SHP77 treated with DMSO at 0.1 percent for 48 hours (cell line): Measurements from ENCODE around the gene CSF2RB.

Experiments used
- DNase-seq: peaks from one replicate; lab custom pipeline; 2025; lab: John Stamatoyannopoulos, UW

The CSF2RB gene

GRCh38 chr22:36936362-36937116 lies 23.1 kb downstream of the CSF2RB start:
- DNase-seq: no peak

DNA sequence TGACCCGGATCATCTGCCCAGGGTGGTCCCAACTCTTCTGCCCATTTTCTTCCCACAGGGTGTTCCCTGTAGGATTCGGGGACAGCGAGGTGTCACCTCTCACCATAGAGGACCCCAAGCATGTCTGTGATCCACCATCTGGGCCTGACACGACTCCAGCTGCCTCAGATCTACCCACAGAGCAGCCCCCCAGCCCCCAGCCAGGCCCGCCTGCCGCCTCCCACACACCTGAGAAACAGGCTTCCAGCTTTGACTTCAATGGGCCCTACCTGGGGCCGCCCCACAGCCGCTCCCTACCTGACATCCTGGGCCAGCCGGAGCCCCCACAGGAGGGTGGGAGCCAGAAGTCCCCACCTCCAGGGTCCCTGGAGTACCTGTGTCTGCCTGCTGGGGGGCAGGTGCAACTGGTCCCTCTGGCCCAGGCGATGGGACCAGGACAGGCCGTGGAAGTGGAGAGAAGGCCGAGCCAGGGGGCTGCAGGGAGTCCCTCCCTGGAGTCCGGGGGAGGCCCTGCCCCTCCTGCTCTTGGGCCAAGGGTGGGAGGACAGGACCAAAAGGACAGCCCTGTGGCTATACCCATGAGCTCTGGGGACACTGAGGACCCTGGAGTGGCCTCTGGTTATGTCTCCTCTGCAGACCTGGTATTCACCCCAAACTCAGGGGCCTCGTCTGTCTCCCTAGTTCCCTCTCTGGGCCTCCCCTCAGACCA lies 24.0 kb downstream of the CSF2RB start:
- DNase-seq: no peak

DNA sequence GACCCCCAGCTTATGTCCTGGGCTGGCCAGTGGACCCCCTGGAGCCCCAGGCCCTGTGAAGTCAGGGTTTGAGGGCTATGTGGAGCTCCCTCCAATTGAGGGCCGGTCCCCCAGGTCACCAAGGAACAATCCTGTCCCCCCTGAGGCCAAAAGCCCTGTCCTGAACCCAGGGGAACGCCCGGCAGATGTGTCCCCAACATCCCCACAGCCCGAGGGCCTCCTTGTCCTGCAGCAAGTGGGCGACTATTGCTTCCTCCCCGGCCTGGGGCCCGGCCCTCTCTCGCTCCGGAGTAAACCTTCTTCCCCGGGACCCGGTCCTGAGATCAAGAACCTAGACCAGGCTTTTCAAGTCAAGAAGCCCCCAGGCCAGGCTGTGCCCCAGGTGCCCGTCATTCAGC lies 24.6 kb downstream of the CSF2RB start:
- no peak for DNase-seq

- DNase-seq: no peak
Measured at GRCh38 chr22:36938886-36939285, 25.5 kb downstream of the CSF2RB start.

GRCh38 chr22:36940676-36941075 lies 27.2 kb downstream of the CSF2RB start:
- DNase-seq: no peak

DNA sequence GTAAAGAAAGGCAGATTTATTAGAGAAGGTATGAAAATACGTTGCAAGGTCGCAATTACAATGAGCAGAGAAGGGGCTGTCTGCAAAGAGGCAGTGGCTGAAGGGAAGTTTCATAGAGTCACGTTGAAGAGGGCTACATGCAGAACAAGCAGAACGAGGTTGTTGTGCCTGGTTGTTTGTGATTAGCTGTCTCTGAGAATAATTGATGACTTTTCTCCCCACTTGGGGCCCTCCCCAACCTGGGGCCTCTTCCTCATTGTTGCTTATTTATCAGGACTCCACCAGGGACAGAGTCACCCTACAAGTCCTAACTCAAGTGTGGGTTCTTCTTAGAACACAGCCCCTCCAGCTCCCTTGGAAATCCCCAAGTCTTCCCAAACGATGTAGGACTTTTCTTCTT lies 29.1 kb downstream of the CSF2RB start:
- DNase-seq: no peak

DNA sequence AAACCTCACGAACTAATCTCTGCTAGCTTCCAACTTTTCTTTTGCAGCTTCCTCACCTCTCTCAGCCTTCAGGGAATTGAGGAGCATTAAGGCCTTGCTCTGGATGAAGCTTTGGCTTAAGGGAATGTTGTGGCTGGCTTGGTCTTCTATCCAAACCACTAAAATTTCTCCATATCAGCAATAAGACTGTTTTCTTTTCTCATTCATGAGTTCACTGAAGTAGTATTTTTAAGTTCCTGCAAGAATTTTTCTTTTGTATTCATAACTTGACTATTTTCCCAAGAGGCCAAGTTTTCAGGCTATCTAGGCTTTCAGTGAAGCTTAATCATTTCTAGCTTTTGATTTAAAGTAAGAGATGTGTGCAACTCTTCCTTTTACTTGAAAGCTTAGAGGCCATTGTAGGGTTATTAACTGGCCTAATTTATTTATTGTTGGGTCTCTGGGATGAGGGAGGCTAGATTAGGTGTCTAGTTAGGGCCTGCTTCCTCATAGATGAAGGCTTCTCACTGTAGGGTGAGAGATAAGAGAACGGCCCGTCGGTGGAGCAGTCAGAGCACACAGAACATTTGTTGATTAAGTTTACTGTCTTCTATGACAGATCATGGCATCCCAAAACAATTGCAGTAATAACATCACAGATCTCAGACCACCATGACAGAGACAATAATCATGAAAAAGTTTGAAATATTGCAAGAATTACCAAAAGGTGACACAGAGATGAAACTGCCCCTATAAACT lies 33.2 kb downstream of the CSF2RB start:
- DNase-seq: no peak

DNA sequence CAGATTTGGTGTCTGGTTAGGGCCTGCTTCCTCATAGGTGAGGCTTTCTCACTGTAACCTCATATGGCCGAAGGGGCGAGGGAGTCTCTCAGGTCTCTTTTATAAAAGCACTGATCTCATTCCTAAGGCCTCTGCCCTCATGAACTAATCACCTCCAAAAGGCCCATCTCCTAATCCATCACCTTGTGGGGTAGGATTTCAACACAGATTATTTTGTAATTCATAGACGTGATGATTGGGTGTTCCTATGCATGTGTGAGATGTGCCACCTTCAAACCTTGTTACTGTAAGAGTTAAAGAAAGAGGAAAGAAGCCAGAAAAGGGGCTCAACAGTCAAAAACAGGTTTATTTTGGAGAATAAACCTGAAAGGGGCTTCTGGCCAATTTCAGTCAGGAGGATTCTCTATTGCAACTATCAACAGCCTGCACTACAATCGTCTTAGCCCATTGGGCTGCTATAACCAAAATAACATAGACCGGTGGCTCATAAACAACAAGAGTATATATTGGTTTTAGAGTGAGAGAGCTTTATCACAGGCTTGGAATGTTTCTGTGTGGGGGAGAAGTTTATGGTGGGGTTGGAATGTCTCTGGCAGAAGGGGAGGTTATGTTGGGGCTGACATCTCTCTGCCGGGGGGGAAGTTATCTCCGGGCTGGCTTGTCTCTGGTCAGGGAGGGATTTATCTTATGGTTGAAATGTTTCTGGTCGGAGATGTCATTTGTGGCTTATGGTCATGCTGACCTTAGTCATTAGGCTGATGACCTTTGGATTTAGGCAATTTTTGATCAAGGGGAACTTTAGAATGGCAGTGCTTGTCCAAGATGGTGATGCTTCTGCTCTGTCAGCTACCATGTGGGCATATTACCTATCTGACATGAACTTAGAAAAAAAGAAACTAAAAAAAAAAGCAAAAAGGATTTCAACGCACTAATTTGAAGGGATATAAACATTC lies 35.1 kb downstream of the CSF2RB start:
- no peak for DNase-seq

GRCh38 chr22:36950797-36951590 lies 37.6 kb downstream of the CSF2RB start:
- no peak for DNase-seq

DNA sequence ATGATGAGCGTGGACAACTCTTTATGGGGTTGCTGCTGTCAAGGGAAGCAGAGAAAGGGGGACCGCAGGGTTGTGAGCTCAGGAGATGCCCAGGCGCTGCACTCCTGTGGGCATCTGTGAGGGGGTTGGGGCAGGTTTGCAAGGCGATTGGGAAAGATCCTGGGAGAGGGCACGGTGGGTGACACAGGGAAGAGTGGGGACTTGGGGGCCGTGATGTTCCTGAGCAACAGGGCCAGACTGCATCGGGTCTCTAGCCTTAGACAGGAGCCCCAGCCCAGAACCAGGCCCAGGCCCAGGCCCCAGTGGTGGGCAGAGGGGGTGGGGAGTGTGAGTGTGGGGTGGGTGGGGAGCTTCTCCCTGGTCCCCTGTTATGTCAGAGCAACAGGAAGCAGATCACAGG lies 38.3 kb downstream of the CSF2RB start:
- no peak for DNase-seq

DNA sequence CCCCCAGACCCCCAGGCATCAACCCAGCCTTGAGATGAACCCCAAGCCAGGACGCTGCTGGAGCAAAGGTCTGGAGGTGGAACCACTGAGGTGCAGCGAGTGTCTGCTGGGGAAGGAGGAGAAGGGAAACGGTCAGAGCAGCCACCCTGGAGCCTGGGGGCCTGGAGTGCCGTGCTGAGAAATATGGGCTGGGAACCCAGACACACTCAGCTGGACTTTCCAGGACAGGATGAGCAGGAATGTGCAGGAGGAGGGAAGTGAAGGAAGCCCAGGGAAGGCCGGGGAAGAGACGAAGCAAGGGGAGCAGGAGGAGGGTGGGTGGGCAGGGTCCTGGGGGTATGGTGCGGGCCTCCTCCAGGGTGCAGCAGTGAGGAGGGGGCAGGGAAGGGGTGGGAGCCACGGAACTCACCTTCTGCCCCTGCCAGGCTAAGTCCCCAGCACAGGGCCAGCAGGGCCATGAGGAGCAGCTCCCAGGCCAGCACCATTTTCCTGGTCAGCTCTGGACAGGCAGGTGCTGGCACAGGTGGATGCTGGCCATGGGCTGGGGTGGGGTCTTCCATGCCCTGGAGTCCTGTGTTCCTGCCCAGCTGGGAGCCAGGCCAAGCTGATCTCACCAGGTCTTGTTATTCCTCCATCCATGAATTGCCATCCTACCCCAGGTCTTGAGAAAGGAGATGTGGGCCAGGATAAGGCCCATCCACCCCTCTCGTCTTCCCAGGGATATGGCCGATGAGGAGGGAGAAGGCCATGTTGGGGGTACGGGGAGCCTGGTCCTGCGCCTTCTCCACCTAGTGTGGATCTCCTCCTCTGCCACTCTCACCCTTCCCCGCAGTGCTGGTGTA lies 40.0 kb downstream of the CSF2RB start:
- no peak for DNase-seq

- no peak for DNase-seq
Measured at GRCh38 chr22:36954251-36955014, 41.0 kb downstream of the CSF2RB start.

DNA sequence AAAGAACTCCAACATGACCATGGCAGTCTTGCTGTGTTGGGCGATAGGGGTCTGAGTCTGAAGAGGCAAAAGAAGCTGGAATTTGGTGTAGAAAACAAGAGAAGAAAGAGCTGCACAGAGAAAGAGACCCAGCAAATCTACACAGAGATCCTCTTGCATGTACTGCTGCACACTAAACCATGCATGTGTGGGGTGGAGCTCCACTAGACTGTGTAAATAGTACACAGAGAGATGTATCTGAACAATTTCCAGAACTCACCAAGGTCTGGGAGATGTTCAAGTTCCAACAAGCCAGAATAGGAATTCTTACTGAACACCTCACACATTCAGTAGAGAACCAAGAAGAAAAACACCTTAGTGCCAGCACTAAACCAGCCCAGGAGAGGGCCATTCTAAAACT lies 42.3 kb downstream of the CSF2RB start:
- no peak for DNase-seq

- no peak for DNase-seq
Measured at GRCh38 chr22:36958366-36958765, 44.9 kb downstream of the CSF2RB start.

- DNase-seq: no peak
Measured at GRCh38 chr22:36961626-36962025, 48.2 kb downstream of the CSF2RB start.

DNA sequence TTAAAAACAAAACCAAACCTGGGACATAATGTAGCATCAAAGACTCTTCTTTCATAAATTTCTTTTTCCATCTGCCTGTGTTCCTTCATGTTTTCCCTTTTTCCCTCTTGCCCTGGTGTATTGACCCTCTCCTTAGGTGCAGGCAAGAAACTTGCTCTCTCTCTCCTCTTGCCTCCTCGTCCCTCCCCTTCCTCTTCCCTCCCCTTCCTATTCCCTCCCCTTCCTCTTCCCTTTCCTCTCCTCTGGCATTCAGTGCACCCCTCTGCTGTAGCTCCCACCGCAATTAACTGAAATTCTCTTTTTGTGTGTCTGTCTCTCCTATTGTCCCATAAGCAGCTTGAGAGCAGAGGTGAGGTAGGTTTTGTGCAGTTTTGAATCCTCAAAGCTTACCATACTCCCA lies 49.9 kb downstream of the CSF2RB start:
- no peak for DNase-seq

GRCh38 chr22:36964106-36964505 lies 50.7 kb downstream of the CSF2RB start:
- DNase-seq: no peak

GRCh38 chr22:36965696-36966095 lies 52.3 kb downstream of the CSF2RB start:
- DNase-seq: no peak

GRCh38 chr22:36966851-36967540 lies 53.6 kb downstream of the CSF2RB start:
- no peak for DNase-seq
